Stimulated activated naive CD8-positive, alpha-beta T cell treated with anti-CD3 and anti-CD28 coated beads, Interleukin-15, Interleukin-2, amounts not matched to agents 100 U/mL and 50 U/mL, for 24 hours (primary cell): ENCODE results near the gene IFRD1.
"Not testable (repeated sequence)": the region's sequence is repeated elsewhere in the genome, so short reads cannot be mapped to it uniquely, and the experiment has no call there.

Source experiments
- ATAC-seq: fragments of 150-1000 bp; cut with Tn5 transposase; one replicate; pipeline ENCODE4 v1.10.0; 2021
- DNase-seq: peaks from one replicate; pipeline ENCODE4 v3.0.0; 2021

The IFRD1 gene

GRCh38 chr7:112516418-112516817 lies 66.2 kb downstream of the IFRD1 start:
- not testable (repeated sequence) for ATAC-seq, DNase-seq

- no peak for ATAC-seq
- no peak for DNase-seq
Measured at GRCh38 chr7:112517487-112517886, 67.2 kb downstream of the IFRD1 start.

- ATAC-seq (no peak), DNase-seq (no peak)
Measured at GRCh38 chr7:112520787-112521186, 70.5 kb downstream of the IFRD1 start.

- ATAC-seq (no peak), DNase-seq (no peak)
Measured at GRCh38 chr7:112521942-112522341, 71.7 kb downstream of the IFRD1 start.

- ATAC-seq (no peak), DNase-seq (no peak)
Measured at GRCh38 chr7:112523871-112524270, 73.6 kb downstream of the IFRD1 start.
